Stimulated activated CD4-positive, alpha-beta T cell treated with anti-CD3 and anti-CD28 coated beads, Interleukin-4, amount 100 ng/mL, for 48 hours (primary cell): ENCODE measurements around the gene TTLL5.
A peak's percentile ranks its signal among the peaks of the same experiment; 100 is the strongest.

Source experiments
- DNase-seq, 2 donors: peaks; one replicate each; pipeline ENCODE4 v3.0.0-alpha.2; 2020; ENCODE audit warnings: low read depth in 2 of 2

The TTLL5 gene

GRCh38 chr14:75960231-75960630, 299.2 kb downstream of the TTLL5 start:
- no peak for DNase-seq

- DNase-seq = no peak
These were observed 300.6 kb downstream of the TTLL5 start for GRCh38 chr14:75961662-75962061.

- DNase-seq = no peak
These were observed 306.8 kb downstream of the TTLL5 start for GRCh38 chr14:75967866-75968265.

- no peak for DNase-seq
These were observed 307.4 kb downstream of the TTLL5 start for GRCh38 chr14:75968456-75968855.

DNA sequence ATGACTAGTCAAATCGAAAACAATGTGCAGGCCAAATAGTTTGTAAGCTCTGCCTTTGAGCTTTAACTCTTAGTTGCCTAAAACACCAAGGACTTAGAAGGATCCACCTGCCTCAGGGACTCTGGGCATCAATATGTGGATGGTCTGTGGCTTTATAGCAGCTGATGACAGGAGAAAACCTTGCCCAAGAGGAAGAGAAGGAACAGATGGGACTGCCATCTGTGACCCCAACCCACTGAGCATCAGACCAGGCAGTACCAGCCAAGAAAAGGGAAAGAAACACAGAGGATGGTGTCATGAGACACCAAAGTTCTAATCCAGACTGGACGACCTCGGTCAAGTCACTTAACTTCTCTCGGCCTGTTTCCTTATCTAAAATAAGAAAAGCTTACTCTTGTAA, 308.1 kb downstream of the TTLL5 start:
- DNase-seq = no peak

DNA sequence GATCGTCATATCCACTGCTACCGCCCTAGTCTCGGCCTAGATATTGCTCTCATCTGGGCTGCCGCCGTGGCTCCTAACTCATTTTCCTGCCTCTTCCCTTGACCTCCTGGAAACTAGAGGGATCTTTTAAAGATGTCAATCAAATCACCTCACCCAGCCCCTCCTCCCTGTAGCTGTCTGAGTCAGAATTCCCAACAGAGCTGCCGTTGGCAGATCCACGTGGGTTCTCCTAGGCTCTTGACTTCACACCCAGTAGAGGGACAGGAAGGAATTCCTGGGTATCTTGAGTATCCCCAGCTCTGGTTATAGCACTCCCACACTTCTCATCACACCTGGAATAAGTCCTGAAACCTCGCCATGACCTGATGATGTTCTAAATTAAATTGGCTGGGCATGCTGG, 308.8 kb downstream of the TTLL5 start:
- no peak for DNase-seq

DNA sequence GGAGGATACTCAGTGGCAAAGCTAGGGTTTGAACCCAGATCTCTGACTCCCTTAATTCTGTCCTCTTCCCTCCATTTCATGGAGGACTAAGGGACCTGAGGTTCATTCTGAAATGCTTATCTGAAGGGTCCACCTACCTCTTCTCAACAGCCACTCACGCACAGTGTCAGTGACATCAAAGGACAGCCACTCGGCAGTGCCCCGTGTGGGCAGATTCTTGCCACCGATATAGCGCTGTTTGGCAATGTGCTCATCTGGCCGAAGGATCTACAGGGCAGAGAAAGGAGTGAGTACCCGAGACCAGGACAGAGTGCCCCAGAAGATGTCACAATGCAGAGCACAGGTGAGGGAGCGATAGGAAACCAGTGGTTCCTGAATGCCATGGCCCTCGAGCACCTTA, 309.9 kb downstream of the TTLL5 start:
- no peak for DNase-seq

- DNase-seq = no peak
These were observed 310.5 kb downstream of the TTLL5 start for GRCh38 chr14:75971509-75971908.

DNA sequence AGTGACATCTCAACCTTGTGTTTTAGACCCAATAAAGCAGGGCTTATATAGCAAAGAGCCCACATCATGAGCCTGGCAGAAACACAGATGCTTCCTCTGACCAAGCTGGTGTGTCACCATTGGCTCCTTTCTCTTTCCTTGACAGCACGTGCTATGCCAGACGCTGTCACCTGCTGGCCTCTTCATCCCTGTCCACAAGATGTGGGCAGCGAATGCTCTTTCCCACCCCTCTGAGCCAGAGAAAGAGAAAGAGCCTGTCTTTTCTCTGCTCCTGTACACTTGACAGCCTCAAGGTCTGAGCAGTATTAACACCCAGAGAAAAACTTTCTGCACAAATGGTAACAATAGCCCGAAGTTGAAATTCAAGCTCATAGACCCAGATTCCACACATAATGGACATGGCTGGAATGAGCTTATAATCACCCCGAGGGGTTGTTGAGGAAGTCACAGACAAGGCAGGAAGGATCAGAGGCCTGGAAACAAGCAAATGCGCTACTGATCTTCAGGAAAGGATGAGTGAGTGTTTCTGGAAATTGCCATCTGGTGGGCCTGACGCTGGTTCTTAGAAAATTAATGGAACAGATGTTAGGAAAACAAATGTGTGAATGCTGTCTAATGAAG, 311.9 kb downstream of the TTLL5 start:
- DNase-seq = no peak

GRCh38 chr14:75976826-75977581, 316.0 kb downstream of the TTLL5 start:
- DNase-seq = no peak

- DNase-seq = no peak
These were observed 316.5 kb downstream of the TTLL5 start for GRCh38 chr14:75977582-75977943.

DNA sequence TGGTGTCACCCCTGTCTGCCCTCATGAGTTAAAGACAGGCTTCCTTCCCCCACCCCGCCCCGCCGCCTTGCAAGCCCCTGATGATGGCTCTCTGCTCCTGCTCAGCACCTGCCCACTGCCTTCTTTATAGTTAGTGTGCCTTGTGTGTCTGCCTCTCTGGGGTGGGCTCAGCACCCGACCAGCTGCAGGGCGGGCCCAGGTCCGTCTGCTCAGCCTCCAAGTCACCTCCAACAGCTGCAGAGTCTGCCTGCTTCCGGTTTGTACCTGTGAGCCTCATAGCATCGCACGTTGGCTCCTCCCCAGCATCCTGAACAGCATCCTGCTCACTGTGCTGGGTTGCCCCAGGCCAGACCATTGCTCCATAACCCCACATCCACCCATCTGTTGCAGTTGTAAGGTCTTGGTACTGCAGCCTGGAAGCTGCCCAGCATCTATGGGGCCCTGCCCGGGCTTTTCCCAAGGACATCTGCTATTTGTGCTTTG, 317.2 kb downstream of the TTLL5 start:
- DNase-seq = no peak

GRCh38 chr14:75979071-75979571, 318.1 kb downstream of the TTLL5 start:
- DNase-seq = peak in 1 of 2 donors; percentile 18

- DNase-seq = no peak
These were observed 318.9 kb downstream of the TTLL5 start for GRCh38 chr14:75979648-75980565.

- no peak for DNase-seq
These were observed 319.8 kb downstream of the TTLL5 start for GRCh38 chr14:75980856-75981255.

DNA sequence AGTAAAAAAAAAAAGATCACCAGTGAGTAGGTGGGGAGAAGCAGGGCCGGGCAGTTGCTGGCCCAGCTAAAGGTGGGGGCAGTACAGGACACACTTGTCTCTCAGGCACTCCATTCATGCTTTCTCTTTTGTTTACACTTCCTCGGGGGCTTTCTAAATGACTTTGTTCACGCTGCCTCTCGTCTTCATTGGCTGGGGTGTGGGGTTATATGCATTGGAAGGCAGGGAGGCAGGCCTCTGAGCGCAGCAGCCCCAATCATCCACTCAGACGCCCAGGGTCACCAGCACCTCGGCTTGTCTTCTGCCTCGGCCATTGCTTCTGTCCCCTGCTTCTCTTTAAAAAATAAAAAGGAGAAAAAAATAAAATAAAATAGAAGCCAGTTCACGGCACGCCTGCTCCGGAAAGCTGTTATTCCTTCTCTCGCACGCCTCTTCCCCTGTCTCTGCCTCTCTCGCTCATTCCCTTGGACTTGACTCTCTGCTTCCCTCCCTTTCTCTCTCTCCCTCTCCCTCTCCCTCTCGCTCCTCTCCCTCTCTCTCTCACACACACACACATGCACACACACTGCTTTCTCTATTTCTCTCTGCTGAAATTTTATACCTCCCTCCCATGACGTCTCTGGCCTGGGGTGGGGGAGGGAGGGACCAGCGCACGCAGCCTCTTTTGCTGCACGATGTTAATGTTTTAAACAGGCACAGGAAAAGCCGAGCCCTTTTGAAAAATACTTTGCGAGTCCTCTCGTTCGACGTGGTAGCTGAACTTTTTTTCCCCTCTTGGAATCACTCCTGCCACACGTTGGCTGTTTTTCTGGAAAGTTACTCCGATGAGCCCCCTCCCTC, 320.6 kb downstream of the TTLL5 start, which contains the start of gene TGFB3:
Gene TGFB3 (minus strand): TSS at position 570 of the 840 bp plus-strand sequence. CDS start 1,102 bp downstream, outside the sequence.
- DNase-seq = peak; percentile 22 to 23

DNA sequence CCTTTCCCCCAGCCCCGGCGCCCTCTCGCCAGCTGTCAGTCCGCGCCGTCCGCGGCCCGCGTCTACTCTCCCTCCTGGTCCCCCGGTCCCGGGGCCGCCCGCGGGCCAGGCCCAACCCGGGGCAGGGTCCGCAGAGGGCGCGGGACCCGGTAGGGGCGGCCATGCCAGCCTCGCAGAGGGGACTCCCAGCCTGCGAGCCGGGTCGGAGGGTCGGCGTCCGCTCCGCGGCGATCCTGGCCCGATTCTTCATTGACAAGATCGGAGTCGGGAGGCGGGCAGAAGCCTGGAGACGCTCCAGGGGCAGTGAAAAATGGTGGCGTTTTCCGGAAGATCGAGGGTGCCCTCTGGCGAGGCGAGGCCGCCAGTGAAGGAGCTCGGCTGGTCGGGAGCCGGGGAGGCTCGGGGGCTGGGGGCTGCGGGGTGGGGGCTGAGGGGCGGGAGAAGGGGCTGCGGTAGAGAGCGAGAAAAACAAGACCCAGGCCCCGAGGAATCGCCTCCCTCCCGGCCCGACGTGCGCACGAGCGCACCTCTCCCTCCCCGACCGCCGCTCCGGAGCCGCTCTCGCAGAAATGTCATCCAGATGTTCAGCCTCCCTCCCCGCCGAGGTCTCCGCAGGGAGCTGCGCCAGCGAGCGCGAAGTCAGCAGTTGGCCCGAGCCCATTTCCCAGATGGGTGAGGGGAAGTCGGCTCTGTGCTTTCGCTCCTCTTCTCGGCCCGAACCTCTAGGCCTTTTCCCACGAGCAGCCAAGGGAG, 321.4 kb downstream of the TTLL5 start:
- DNase-seq = peak; percentile 58 to 60

GRCh38 chr14:75983019-75983358, 321.9 kb downstream of the TTLL5 start:
- no peak for DNase-seq

- no peak for DNase-seq
These were observed 323.6 kb downstream of the TTLL5 start for GRCh38 chr14:75984674-75985073.
